Measurements from ENCODE around the gene FANCE.

- TF ChIP-seq CTCF (IDR thresholded peaks at IDR 0.05) (no peak), EZH2phosphoT487 (IDR thresholded peaks at IDR 0.05) (no peak), EZH2 (IDR thresholded peaks at IDR 0.05) (no peak)
These were observed 17.0 kb downstream of the FANCE start for GRCh38 chr6:35468980-35469750.

Data from neural progenitor cell (in vitro differentiated cells).